Measurements from ENCODE around the gene OR8B12.
A peak's percentile ranks its signal among the peaks of the same experiment; 100 is the strongest.

OR8B12 gene, protein sequence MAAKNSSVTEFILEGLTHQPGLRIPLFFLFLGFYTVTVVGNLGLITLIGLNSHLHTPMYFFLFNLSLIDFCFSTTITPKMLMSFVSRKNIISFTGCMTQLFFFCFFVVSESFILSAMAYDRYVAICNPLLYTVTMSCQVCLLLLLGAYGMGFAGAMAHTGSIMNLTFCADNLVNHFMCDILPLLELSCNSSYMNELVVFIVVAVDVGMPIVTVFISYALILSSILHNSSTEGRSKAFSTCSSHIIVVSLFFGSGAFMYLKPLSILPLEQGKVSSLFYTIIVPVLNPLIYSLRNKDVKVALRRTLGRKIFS

GRCh38 chr11:124543554-124543953, at the start of gene OR8B12:
Gene OR8B12, minus strand, starts transcription at chr11:124543654. Its CDS starts 0 bp downstream, at chr11:124543654.
- H3K4me2 ChIP-seq (ENCODE audit: low read length): no peak within 1 kb of the TSS
- no peaks in the 10 kb centered on the region for H3K4me1 ChIP-seq (ENCODE audit: low read length)
- no peaks in the 10 kb centered on the region for H3K79me2 ChIP-seq (ENCODE audit: low read length)
- H4K20me1 ChIP-seq (ENCODE audit: insufficient read depth, low read length): no peaks in the 10 kb centered on the region
- H3K36me3 ChIP-seq (replicated peaks; ENCODE audit: low read depth, low read length): no peaks in the 10 kb centered on the region
- TF ChIP-seq CTCF (IDR thresholded peaks at IDR 0.05; ENCODE audit: low read depth, low read length) (no peak), EZH2phosphoT487 (IDR thresholded peaks at IDR 0.05; ENCODE audit: low read depth) (no peak)
- H3K9me3 ChIP-seq (ENCODE audit: insufficient read depth, low read length): no peaks in the 10 kb centered on the region
- H3K4me3 ChIP-seq (ENCODE audit: low read length): no peak within 1 kb of the TSS
- H3K9ac ChIP-seq (ENCODE audit: low read length): no peak within 1 kb of the TSS
- H3K27me3 ChIP-seq (ENCODE audit: low read depth, low read length): no peaks in the 10 kb centered on the region
- no peak within 1 kb of the TSS for H2AFZ ChIP-seq (ENCODE audit: low read depth, low read length)
- no peak within 1 kb of the TSS for H3K27ac ChIP-seq (ENCODE audit: low read length)

DNA sequence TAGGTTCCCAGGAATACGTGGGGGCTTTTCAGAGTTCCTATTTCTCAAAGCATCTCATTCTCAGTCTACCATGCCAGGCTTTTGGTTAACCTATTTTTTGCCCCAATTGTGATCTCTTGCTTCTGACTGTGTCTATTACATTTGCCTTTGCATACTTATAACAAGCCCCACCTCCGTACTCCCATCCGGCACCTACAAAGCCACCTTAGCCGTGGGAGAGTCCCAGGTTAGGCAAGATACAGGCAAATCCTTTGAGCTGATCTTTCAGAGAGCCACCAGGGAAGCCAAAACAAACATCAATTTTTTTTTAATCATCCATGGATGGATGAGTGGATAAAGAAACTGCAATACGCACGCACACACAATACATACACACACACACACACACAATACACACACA, 49.2 kb upstream of the OR8B12 start:
- Histone ChIP-seq H3K9ac (ENCODE audit: low read length) (no peak overlapping the region), H3K4me3 (ENCODE audit: low read length) (no peak overlapping the region), H3K27me3 (ENCODE audit: low read depth, low read length) (peaks cover 12% of the 10 kb centered on the region), H3K36me3 (replicated peaks; ENCODE audit: low read depth, low read length) (no peaks in the 10 kb centered on the region), H2AFZ (ENCODE audit: low read depth, low read length) (no peak overlapping the region), H3K79me2 (ENCODE audit: low read length) (no peaks in the 10 kb centered on the region), H3K4me1 (ENCODE audit: low read length) (no peaks in the 10 kb centered on the region), H3K9me3 (ENCODE audit: insufficient read depth, low read length) (no peaks in the 10 kb centered on the region), H4K20me1 (ENCODE audit: insufficient read depth, low read length) (no peaks in the 10 kb centered on the region), H3K4me2 (ENCODE audit: low read length) (no peak overlapping the region), H3K27ac (ENCODE audit: low read length) (no peak overlapping the region)
- no peak for TF ChIP-seq CTCF (IDR thresholded peaks at IDR 0.05; ENCODE audit: low read depth, low read length)
- TF ChIP-seq EZH2phosphoT487 (IDR thresholded peaks at IDR 0.05; ENCODE audit: low read depth): no peak

DNA sequence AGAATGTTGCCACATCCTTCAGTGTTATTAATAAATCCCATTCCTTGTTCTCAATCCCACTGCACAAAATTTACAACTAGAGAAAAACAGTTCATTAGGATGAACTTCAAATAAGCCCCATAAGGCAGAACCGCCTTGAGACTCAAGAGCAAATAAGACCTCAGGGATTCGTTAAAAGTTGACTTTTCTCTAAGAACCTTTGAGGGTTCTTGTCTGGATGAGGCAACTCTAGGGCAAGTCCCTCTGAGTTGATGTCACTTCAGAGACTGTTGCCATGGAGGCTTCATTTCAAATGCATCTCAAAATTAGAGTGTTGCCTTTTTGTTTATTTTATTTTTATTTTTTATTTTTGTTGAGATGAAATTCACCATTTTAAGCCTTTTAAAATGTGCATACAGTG, 48.0 kb upstream of the OR8B12 start:
- no peaks in the 10 kb centered on the region for H3K4me1 ChIP-seq (ENCODE audit: low read length)
- TF ChIP-seq EZH2phosphoT487 (IDR thresholded peaks at IDR 0.05; ENCODE audit: low read depth): no peak
- TF ChIP-seq CTCF (IDR thresholded peaks at IDR 0.05; ENCODE audit: low read depth, low read length): no peak
- H3K9me3 ChIP-seq (ENCODE audit: insufficient read depth, low read length): no peaks in the 10 kb centered on the region
- H3K27me3 ChIP-seq (ENCODE audit: low read depth, low read length): peaks cover 6% of the 10 kb centered on the region
- no peaks in the 10 kb centered on the region for H4K20me1 ChIP-seq (ENCODE audit: insufficient read depth, low read length)
- H3K27ac ChIP-seq (ENCODE audit: low read length): no peak overlapping the region
- H2AFZ ChIP-seq (ENCODE audit: low read depth, low read length): no peak overlapping the region
- H3K4me3 ChIP-seq (ENCODE audit: low read length): no peak overlapping the region
- H3K79me2 ChIP-seq (ENCODE audit: low read length): no peaks in the 10 kb centered on the region
- H3K9ac ChIP-seq (ENCODE audit: low read length): no peak overlapping the region
- no peak overlapping the region for H3K4me2 ChIP-seq (ENCODE audit: low read length)
- H3K36me3 ChIP-seq (replicated peaks; ENCODE audit: low read depth, low read length): no peaks in the 10 kb centered on the region

DNA sequence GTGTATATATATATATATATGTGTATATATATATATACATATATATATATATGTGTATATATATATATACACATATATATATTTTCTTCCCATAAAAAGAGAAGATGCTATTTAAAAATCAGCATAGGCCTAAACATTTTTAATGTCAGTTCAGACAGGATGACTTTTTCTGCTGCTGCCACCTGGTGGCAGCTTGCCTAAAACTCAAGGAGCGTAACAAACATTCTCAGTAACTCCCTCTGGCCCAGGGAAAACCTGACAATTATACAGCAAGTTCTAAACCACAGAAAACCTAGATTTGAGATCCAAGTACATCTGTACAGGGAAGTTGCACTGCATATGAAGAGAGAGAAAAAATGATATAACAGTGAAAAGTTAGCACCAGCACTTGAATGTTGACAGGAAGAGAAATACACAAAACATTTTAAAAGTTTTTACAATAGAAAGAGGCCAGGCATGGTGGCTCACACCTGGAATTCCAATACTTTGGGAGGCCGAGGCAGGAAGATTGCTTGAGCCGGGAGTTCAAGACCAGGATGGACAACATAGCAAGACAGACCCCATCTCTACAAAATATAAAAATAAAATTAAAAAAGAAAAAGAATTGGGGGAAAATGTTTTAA, 42.9 kb upstream of the OR8B12 start:
- H4K20me1 ChIP-seq (ENCODE audit: insufficient read depth, low read length): no peaks in the 10 kb centered on the region
- H3K4me1 ChIP-seq (ENCODE audit: low read length): peaks cover 4% of the 10 kb centered on the region; the same call in 1 of the 2 replicates
- no peak overlapping the region for H3K27ac ChIP-seq (ENCODE audit: low read length)
- no peak overlapping the region for H3K4me3 ChIP-seq (ENCODE audit: low read length)
- H2AFZ ChIP-seq (ENCODE audit: low read depth, low read length): no peak overlapping the region
- no peaks in the 10 kb centered on the region for H3K79me2 ChIP-seq (ENCODE audit: low read length)
- no peaks in the 10 kb centered on the region for H3K9me3 ChIP-seq (ENCODE audit: insufficient read depth, low read length)
- H3K36me3 ChIP-seq (replicated peaks; ENCODE audit: low read depth, low read length): no peaks in the 10 kb centered on the region
- no peak overlapping the region for H3K4me2 ChIP-seq (ENCODE audit: low read length)
- TF ChIP-seq EZH2phosphoT487 (IDR thresholded peaks at IDR 0.05; ENCODE audit: low read depth): no peak
- TF ChIP-seq CTCF (IDR thresholded peaks at IDR 0.05; ENCODE audit: low read depth, low read length): peak; percentile 72
- no peaks in the 10 kb centered on the region for H3K27me3 ChIP-seq (ENCODE audit: low read depth, low read length)
- no peak overlapping the region for H3K9ac ChIP-seq (ENCODE audit: low read length)
